HepG2 (cell line): ENCODE measurements around the gene PRKN. TPM values are rescaled to one million over a fixed set of nuclear protein-coding genes. Genes with fewer than 3 reads are reported as not detected.
A peak's percentile ranks its signal among the peaks of the same experiment; 100 is the strongest.

Source experiments
- ATAC-seq: fragments of 200-7000 bp; cut with Tn5 transposase; 3 replicates; pipeline ENCODE4 v1.9.1; 2020; ENCODE audit warnings: mild to moderate bottlenecking, moderate library complexity
- BruUV-seq: library from RNA; stranded (reverse); fragments of 400-500 nt; replicated peaks from 2 replicates; lab custom pipeline; 2021; lab: Mats Ljungman, UMichigan
- CTCF ChIA-PET: fragments of 300-600 bp; formaldehyde crosslinking; extraction: SDS; loops from one replicate; lab custom pipeline; 2021; ENCODE audit warnings: low total read pairs, inconsistent platforms, low intra/inter-chr PET ratio; lab: Yijun Ruan, JAX
- POLR2A ChIA-PET: fragments of 350-600 bp; sonication (Branson Sonifier 250); formaldehyde crosslinking; loops from one replicate; lab custom pipeline; 2020; ENCODE audit warnings: antibody characterized with exemption, inconsistent platforms; lab: Yijun Ruan, JAX
- DNase-seq: peaks from one replicate; pipeline ENCODE4 v3.0.0-alpha.2; 2015; ENCODE audit warnings: low spot score
- FAIRE-seq: peaks from 3 replicates; lab custom pipeline; 2011; peaks lifted over from hg19 to GRCh38; lab: Jason Lieb, UNC
- H2AFZ ChIP-seq: one replicate; pipeline ENCODE4 v1.6.1; 2011; ENCODE audit warnings: low read length, inconsistent platforms
- H3K27ac ChIP-seq: fragments of 300-600 bp; 3 replicates; pipeline ENCODE4 v1.8.0; 2011; ENCODE audit warnings: mixed run types, mild to moderate bottlenecking, mixed read lengths, low read length, inconsistent platforms; ENCODE audit not compliant: insufficient read depth; ENCODE audit errors: extremely low read length
- H3K27me3 ChIP-seq, 2 experiments: fragments of 200-600 bp in 1 of 2; 2 replicates in 1 of 2; 3 replicates in 1 of 2; pipeline versions ENCODE4 v1.6.0 to v1.8.0; 2011; ENCODE audit warnings: low read length in 2 of 2, mild to moderate bottlenecking in 2 of 2, moderate library complexity in 2 of 2, inconsistent platforms in 1 of 2; ENCODE audit not compliant: insufficient read depth in 2 of 2, control insufficient read depth in 1 of 2
- H3K36me3 ChIP-seq, 2 experiments: fragments of 200-600 bp in 1 of 2; replicated peaks in 1 of 2; 2 replicates in 1 of 2; 3 replicates in 1 of 2; pipeline versions ENCODE4 v1.5.1 to v1.8.0; 2011; ENCODE audit warnings: low read length in 2 of 2, inconsistent platforms in 1 of 2; ENCODE audit not compliant: insufficient read depth in 2 of 2, control insufficient read depth in 1 of 2
- H3K4me1 ChIP-seq: 2 replicates; pipeline ENCODE4 v1.5.1; 2012; ENCODE audit warnings: low read length, inconsistent platforms; ENCODE audit not compliant: insufficient read depth
- H3K4me2 ChIP-seq: 2 replicates; pipeline ENCODE4 v1.6.0; 2011; ENCODE audit warnings: low read depth, low read length, inconsistent platforms
- H3K4me3 ChIP-seq, 3 experiments: fragments of 200-600 bp in 1 of 3; sonication (generic), shearing (Covaris generic) in 1 of 3; replicated peaks in 1 of 3; 2 replicates each; pipeline ENCODE4 v1.5.1; 2011 to 2016; ENCODE audit warnings: low read length in 3 of 3, inconsistent platforms in 2 of 3, low read depth in 2 of 3, mild to moderate bottlenecking in 2 of 3, control low read depth in 1 of 3, mixed read lengths in 1 of 3; ENCODE audit not compliant: insufficient read depth in 1 of 3
- H3K79me2 ChIP-seq: one replicate; pipeline ENCODE4 v1.6.1; 2011; ENCODE audit warnings: low read length, inconsistent platforms; ENCODE audit not compliant: insufficient read depth
- H3K9ac ChIP-seq: 2 replicates; pipeline ENCODE4 v1.6.0; 2011; ENCODE audit warnings: mild to moderate bottlenecking, low read depth, low read length, inconsistent platforms; ENCODE audit not compliant: insufficient read depth
- H3K9me3 ChIP-seq: 2 replicates; pipeline ENCODE4 v1.5.1; 2012; ENCODE audit warnings: mild to moderate bottlenecking, low read length
- H4K20me1 ChIP-seq: 2 replicates; pipeline ENCODE4 v1.6.0; 2011; ENCODE audit warnings: inconsistent platforms, mild to moderate bottlenecking, low read length, moderate library complexity; ENCODE audit not compliant: insufficient read depth
- ELK4 ChIP-seq: sonication (generic); formaldehyde crosslinking; IDR thresholded peaks from 2 replicates; pipeline ENCODE4 v1.9.0; 2021; ENCODE audit warnings: missing genetic modification reagents, borderline replicate concordance
- GPBP1L1 ChIP-seq: sonication (generic); formaldehyde crosslinking; IDR thresholded peaks from 2 replicates; pipeline ENCODE4 v1.5.0; 2020; ENCODE audit warnings: mild to moderate bottlenecking, missing genetic modification reagents
- HBP1 ChIP-seq: IDR thresholded peaks from 2 replicates; pipeline ENCODE4 v1.6.1; 2016; ENCODE audit warnings: low read depth, control low read depth
- HNRNPK ChIP-seq: fragments of 200-400 bp; formaldehyde crosslinking; IDR thresholded peaks from 2 replicates; pipeline ENCODE4 v1.6.1; 2018; ENCODE audit warnings: low read length, low read depth, moderate library complexity, mild to moderate bottlenecking; ENCODE audit not compliant: poor library complexity, severe bottlenecking
- KLF13 ChIP-seq: sonication (generic); formaldehyde crosslinking; IDR thresholded peaks from 2 replicates; pipeline ENCODE4 v1.4.0; 2020; ENCODE audit warnings: mild to moderate bottlenecking, missing genetic modification reagents
- MIXL1 ChIP-seq: IDR thresholded peaks from 2 replicates; pipeline ENCODE4 v1.6.1; 2016
- NFKB2 ChIP-seq: sonication (generic); formaldehyde crosslinking; IDR thresholded peaks from 2 replicates; pipeline ENCODE4 v1.4.0; 2020; ENCODE audit warnings: missing genetic modification reagents, borderline replicate concordance
- NR1H2 ChIP-seq: sonication (generic); formaldehyde crosslinking; IDR thresholded peaks from 2 replicates; pipeline ENCODE4 v1.8.1; 2022; ENCODE audit warnings: low read depth, missing genetic modification reagents, borderline replicate concordance
- PPARG ChIP-seq: conservative IDR thresholded peaks from 2 replicates; pipeline ENCODE4 v1.6.1; 2016; ENCODE audit warnings: missing biosample characterization, missing genetic modification reagents
- SMARCE1 ChIP-seq: fragments of 450-650 bp; IDR thresholded peaks from 2 replicates; pipeline ENCODE4 v1.6.1; 2017; ENCODE audit warnings: borderline replicate concordance
- SNAI1 ChIP-seq: sonication (generic); formaldehyde crosslinking; IDR thresholded peaks from 2 replicates; pipeline ENCODE4 v1.5.0; 2020; ENCODE audit warnings: mild to moderate bottlenecking, missing genetic modification reagents, borderline replicate concordance
- SP4 ChIP-seq: sonication (generic); formaldehyde crosslinking; IDR thresholded peaks from 2 replicates; pipeline ENCODE4 v1.8.1; 2023; ENCODE audit warnings: mild to moderate bottlenecking, missing genetic modification reagents
- ZNF362 ChIP-seq: sonication (generic); formaldehyde crosslinking; IDR thresholded peaks from 2 replicates; pipeline ENCODE4 v1.4.0; 2020; ENCODE audit warnings: missing genetic modification reagents, mild to moderate bottlenecking, borderline replicate concordance
- ZNF569 ChIP-seq: sonication (generic); formaldehyde crosslinking; IDR thresholded peaks from 2 replicates; pipeline ENCODE4 v1.5.0; 2020; ENCODE audit warnings: mild to moderate bottlenecking, missing genetic modification reagents, moderate library complexity, borderline replicate concordance
- ZNF879 ChIP-seq: sonication (generic); formaldehyde crosslinking; IDR thresholded peaks from 2 replicates; pipeline ENCODE4 v1.8.1; 2023; ENCODE audit warnings: missing genetic modification reagents
- WGBS: methylation state at CpG from one replicate; pipeline ENCODE4 v1.1.6; 2017; ENCODE audit warnings: low lambda C conversion rate; 5-methylcytosine and 5-hydroxymethylcytosine counted together
- in situ Hi-C: cut with HindIII; loops from 2 replicates; pipeline ENCODE4 v1.10.0; 2017; ENCODE audit warnings: low pct_unique_long_range_greater_than_20kb; ENCODE audit not compliant: extremely low pct_ligation_motif_present
- intact Hi-C: fragments of 100-400 bp; cut with micrococcal nuclease; formaldehyde crosslinking; loops from one replicate; pipeline ENCODE4 v1.10.0; 2022; ENCODE audit not compliant: unreplicated experiment
- polyA plus RNA-seq, 8 experiments: library from polyadenylated mRNA; depleted of rRNA in 3 of 8; stranded (reverse) in 7 of 8; unstranded in 1 of 8; fragments of >200 nt; fragmentation: Illumina TruSeq in 4 of 8; extraction: Trizol in 4 of 8; gene quantifications; 2 replicates each; pipeline versions ENCODE4 v1.2.1 to v1.2.3, GENCODE V29; 2011 to 2016; ENCODE audit warnings: low read depth in 4 of 8, missing spikeins in 1 of 8, mixed read lengths in 1 of 8; ENCODE audit not compliant: insufficient read depth in 1 of 8
- total RNA-seq, 5 experiments: library from RNA; depleted of rRNA; stranded (reverse); fragments of >200 nt; fragmentation: Illumina TruSeq; extraction: Trizol; gene quantifications; 2 replicates each; pipeline ENCODE4 v1.2.3, GENCODE V29; 2016; ENCODE audit warnings: low read depth in 1 of 5

The PRKN gene
- total and polyA plus RNA-seq, 2 of the 13 experiments (the other 11 are each of a cell fraction or from before 2014, with no cell fraction given), result 0.31 to 0.44 TPM

- H3K9me3 ChIP-seq, result peaks cover 19% of the 10 kb centered on the region; the same call in 1 of the 2 replicates
These were observed 288.6 kb downstream of the PRKN start for GRCh38 chr6:162438980-162439379.

GRCh38 chr6:162435071-162435470, 292.5 kb downstream of the PRKN start:
- Histone ChIP-seq H3K9ac (no peak overlapping the region), H3K27me3 (no peaks in the 10 kb centered on the region), H3K4me1 (peaks cover 12% of the 10 kb centered on the region), H3K4me2 (no peak overlapping the region), H3K4me3 (no peak overlapping the region), H4K20me1 (no peaks in the 10 kb centered on the region), H3K27ac (no peak overlapping the region), H3K79me2 (no peaks in the 10 kb centered on the region), H3K36me3 (no peaks in the 10 kb centered on the region), H2AFZ (no peak overlapping the region), H3K9me3 (peaks cover 19% of the 10 kb centered on the region; the same call in 1 of the 2 replicates)
- FAIRE-seq (no peak), DNase-seq (no peak), ATAC-seq (no peak)
- BruUV-seq, result no TSS peak
- POLR2A ChIA-PET, result no interaction called here
- CTCF ChIA-PET, result no interaction called here
- intact Hi-C loops (no loop called here), in situ Hi-C loops (no loop called here)
- TF ChIP-seq SMARCE1 (no peak), ELK4 (no peak), MIXL1 (CRISPR knock-in tag) (no peak), SNAI1 (CRISPR knock-in tag) (no peak), PPARG (CRISPR knock-in tag) (no peak), ZNF362 (no peak), NFKB2 (CRISPR knock-in tag) (no peak), HBP1 (CRISPR knock-in tag) (no peak), GPBP1L1 (CRISPR knock-in tag) (no peak), SP4 (no peak), NR1H2 (no peak), ZNF879 (CRISPR knock-in tag) (no peak), ZNF569 (CRISPR knock-in tag) (no peak)

More at GRCh38 chr6:162438980-162439379, 288.6 kb downstream of the PRKN start:
- no peak overlapping the region for H3K9ac ChIP-seq
- DNase-seq (no peak), FAIRE-seq (no peak), ATAC-seq (no peak)
- in situ Hi-C loops (no loop called here), intact Hi-C loops (no loop called here)
- H3K36me3 ChIP-seq, result no peaks in the 10 kb centered on the region
- H3K4me2 ChIP-seq, result no peak overlapping the region
- H2AFZ ChIP-seq, result no peak overlapping the region
- no peak overlapping the region for H3K4me3 ChIP-seq
- BruUV-seq, result no TSS peak
- ChIA-PET POLR2A (no interaction called here), CTCF (no interaction called here)
- peaks cover 12% of the 10 kb centered on the region for H3K4me1 ChIP-seq
- H3K79me2 ChIP-seq, result no peaks in the 10 kb centered on the region
- no peak for TF ChIP-seq KLF13 (CRISPR knock-in tag)
- peak; percentile 65 for TF ChIP-seq HNRNPK
- no peaks in the 10 kb centered on the region for H3K27me3 ChIP-seq
- no peaks in the 10 kb centered on the region for H4K20me1 ChIP-seq
- WGBS, result 0% methylated on average over 2 of the region's 2 CpGs
- no peak overlapping the region for H3K27ac ChIP-seq
